ENCODE results near the gene MDM2. TPM values are rescaled to one million over a fixed set of nuclear protein-coding genes. Genes with fewer than 3 reads are reported as not detected.

MDM2 gene
- total and polyA plus RNA-seq, 2 of the 8 experiments (the other 6 are each of a cell fraction or from before 2014, with no cell fraction given) = 15.1 to 115 TPM

- FAIRE-seq (no peak), DNase-seq (ENCODE audit: low read depth in 1 of 2, low spot score in 2 of 2) (no peak)
- POLR2A ChIA-PET (ENCODE audit: partially characterized antibody) = interaction anchor here (0.6 to 2.4 kb wide), 7 partner anchors 9 to 285 kb away, joined by 3 to 6 read pairs (median 4); partner anchors contain the start of gene SLC35E3
- Histone ChIP-seq H4K8ac (ENCODE audit: extremely low read depth, insufficient read depth, low read length) (no peak overlapping the region), H2BK12ac (ENCODE audit: low read depth, low read length) (no peak overlapping the region), H3K4me3 (ENCODE audit: extremely low read depth in 1 of 4, insufficient read depth in 2 of 4, low read depth in 3 of 4, low read length in 4 of 4) (no peak overlapping the region), H3K9ac (replicated peaks in 1 of 4; ENCODE audit: extremely low read depth in 1 of 4, low read depth in 3 of 4, low read length in 3 of 4) (no peak overlapping the region), H3K4me1 (replicated peaks in 1 of 4; ENCODE audit: control insufficient read depth in 3 of 4, insufficient read depth in 4 of 4, low read length in 3 of 4) (peaks cover 3 to 12% (median 6%) of the 10 kb centered on the region in 4 experiments; a peak in 5 of 7 replicates), H4K5ac (ENCODE audit: insufficient read length, low read depth, low read length) (no peak overlapping the region), H4K20me1 (replicated peaks in 1 of 2; ENCODE audit: control insufficient read depth in 1 of 2, insufficient read depth in 2 of 2, low read length in 2 of 2) (peaks cover 0 to 1% of the 10 kb centered on the region in 2 experiments), H3K4me2 (ENCODE audit: insufficient read depth in 1 of 2, low read depth in 2 of 2, low read length in 2 of 2) (peak overlapping the region in 1 of 2 experiments; percentile 29; a peak in 1 of 4 replicates), H3K9me3 (ENCODE audit: insufficient read depth in 2 of 2, low read depth in 1 of 2, low read length in 1 of 2) (no peaks in the 10 kb centered on the region), H3K23me2 (ENCODE audit: low read depth, low read length) (peaks cover 2% of the 10 kb centered on the region), H3K14ac (ENCODE audit: insufficient read length) (no peak overlapping the region), H3K79me2 (ENCODE audit: control insufficient read depth in 1 of 2, insufficient read depth in 2 of 2, low read length in 2 of 2) (peaks cover 4 to 19% of the 10 kb centered on the region in 2 experiments; a peak in 3 of 4 replicates), H3K79me1 (ENCODE audit: low read depth, low read length) (no peaks in the 10 kb centered on the region), H3K4ac (replicated peaks; ENCODE audit: insufficient read length, low read depth, low read length) (no peak overlapping the region), H2BK5ac (ENCODE audit: low read depth, low read length) (no peak overlapping the region), H3K27me3 (replicated peaks in 1 of 4; ENCODE audit: control insufficient read depth in 3 of 4, extremely low read depth in 1 of 4, insufficient read depth in 3 of 4, low read length in 3 of 4) (no peaks in the 10 kb centered on the region), H2AK5ac (ENCODE audit: low read depth, low read length) (no peak overlapping the region), H2AFZ (ENCODE audit: low read length) (no peak overlapping the region), H3K36me3 (ENCODE audit: control insufficient read depth in 2 of 4, insufficient read depth in 4 of 4, low read length in 3 of 4) (peaks cover 0 to 18% (median 3%) of the 10 kb centered on the region in 4 experiments; a peak in 2 of 8 replicates), H2BK15ac (ENCODE audit: low read length) (no peak overlapping the region), H4K91ac (replicated peaks; ENCODE audit: insufficient read length, low read length) (no peak overlapping the region), H2BK20ac (ENCODE audit: low read length) (no peak overlapping the region), H3K27ac (ENCODE audit: low read depth, low read length) (no peak overlapping the region), H3K18ac (ENCODE audit: extremely low read depth, low read length) (no peak overlapping the region), H3K56ac (replicated peaks; ENCODE audit: insufficient read length, low read depth, low read length) (no peak overlapping the region), H3K23ac (ENCODE audit: insufficient read length) (no peak overlapping the region), H2BK120ac (replicated peaks; ENCODE audit: low read depth, low read length) (no peak overlapping the region)
- TF ChIP-seq CBX5 (IDR thresholded peaks at IDR 0.05; ENCODE audit: low read depth, low read length) = no peak
- TF ChIP-seq ZNF274 (IDR thresholded peaks at IDR 0.05; ENCODE audit: borderline replicate concordance, extremely low read depth, low read length) = no peak
- TF ChIP-seq RFX5 (IDR thresholded peaks at IDR 0.05; ENCODE audit: borderline replicate concordance, low read depth, low read length) = no peak
- CTCF ChIA-PET (ENCODE audit: partially characterized antibody) = no interaction called here
- WGBS, 2 experiments (ENCODE audit: extremely low coverage in 1 of 2, insufficient coverage in 1 of 2, insufficient read length in 1 of 2, insufficient replicate concordance in 2 of 2, low coverage in 1 of 2, low lambda C conversion rate in 2 of 2, missing lambda C conversion rate in 1 of 2) = 90% methylated on average over 7 of the region's 7 CpGs; no CpG with 5 or more reads in 1 of the 2 experiments
Observed at GRCh38 chr12:68805592-68806120, 2.3 kb upstream of the MDM2 start.

Data from H1 (cell line).